ENCODE data around the gene SLC43A1. TPM values are rescaled to one million over a fixed set of nuclear protein-coding genes. Genes with fewer than 3 reads are reported as not detected.

SLC43A1 gene
- total RNA-seq, 1 experiment from 2014 or later = 238 TPM

- no peaks in the 10 kb centered on the region for H3K27me3 ChIP-seq (ENCODE audit: low read length)
- no peak overlapping the region for H3K27ac ChIP-seq (ENCODE audit: low read length)
- H2AFZ ChIP-seq (ENCODE audit: low read length) = no peak overlapping the region
- no peak overlapping the region for H3K4me2 ChIP-seq (ENCODE audit: low read depth, low read length, poor library complexity, severe bottlenecking)
- H3K9me2 ChIP-seq (replicated peaks; ENCODE audit: insufficient read depth, low read length) = no peaks in the 10 kb centered on the region
- peaks cover 40% of the 10 kb centered on the region for H3K36me3 ChIP-seq (ENCODE audit: insufficient read depth, low read length)
- peaks cover 24% of the 10 kb centered on the region for H3K79me2 ChIP-seq (ENCODE audit: low read length)
- no peaks in the 10 kb centered on the region for H3K4me1 ChIP-seq (ENCODE audit: low read length)
- H4K20me1 ChIP-seq (ENCODE audit: insufficient read depth, low read depth, low read length) = peaks cover 24% of the 10 kb centered on the region; the same call in 1 of the 2 replicates
- H3K4me3 ChIP-seq (ENCODE audit: low read length) = no peak overlapping the region
- no peak overlapping the region for H3K9ac ChIP-seq (ENCODE audit: low read length)
- H3K9me3 ChIP-seq (ENCODE audit: low read length) = no peaks in the 10 kb centered on the region
- DNase-seq = no peak
These were observed 15.0 kb downstream of the SLC43A1 start for GRCh38 chr11:57500515-57500914.

GRCh38 chr11:57499983-57500461 is 15.5 kb downstream of the SLC43A1 start:
- no peaks in the 10 kb centered on the region for H3K4me1 ChIP-seq (ENCODE audit: low read length)
- no peak overlapping the region for H3K4me2 ChIP-seq (ENCODE audit: low read depth, low read length, poor library complexity, severe bottlenecking)
- no peaks in the 10 kb centered on the region for H3K9me3 ChIP-seq (ENCODE audit: low read length)
- H4K20me1 ChIP-seq (ENCODE audit: insufficient read depth, low read depth, low read length) = peaks cover 24% of the 10 kb centered on the region; the same call in 1 of the 2 replicates
- DNase-seq = no peak
- peaks cover 19% of the 10 kb centered on the region for H3K79me2 ChIP-seq (ENCODE audit: low read length)
- no peak overlapping the region for H3K27ac ChIP-seq (ENCODE audit: low read length)
- H3K27me3 ChIP-seq (ENCODE audit: low read length) = no peaks in the 10 kb centered on the region
- H3K4me3 ChIP-seq (ENCODE audit: low read length) = no peak overlapping the region
- no peaks in the 10 kb centered on the region for H3K9me2 ChIP-seq (replicated peaks; ENCODE audit: insufficient read depth, low read length)
- no peak overlapping the region for H2AFZ ChIP-seq (ENCODE audit: low read length)
- H3K9ac ChIP-seq (ENCODE audit: low read length) = no peak overlapping the region
- peaks cover 38% of the 10 kb centered on the region for H3K36me3 ChIP-seq (ENCODE audit: insufficient read depth, low read length)

- Histone ChIP-seq H3K79me2 (ENCODE audit: low read length) (peaks cover 14% of the 10 kb centered on the region), H2AFZ (ENCODE audit: low read length) (no peak overlapping the region), H3K4me1 (ENCODE audit: low read length) (no peaks in the 10 kb centered on the region), H4K20me1 (ENCODE audit: insufficient read depth, low read depth, low read length) (peaks cover 22% of the 10 kb centered on the region; the same call in 1 of the 2 replicates), H3K4me2 (ENCODE audit: low read depth, low read length, poor library complexity, severe bottlenecking) (no peak overlapping the region), H3K27ac (ENCODE audit: low read length) (no peak overlapping the region), H3K27me3 (ENCODE audit: low read length) (no peaks in the 10 kb centered on the region), H3K36me3 (ENCODE audit: insufficient read depth, low read length) (peaks cover 33% of the 10 kb centered on the region), H3K9me3 (ENCODE audit: low read length) (no peaks in the 10 kb centered on the region), H3K9me2 (replicated peaks; ENCODE audit: insufficient read depth, low read length) (no peaks in the 10 kb centered on the region), H3K4me3 (ENCODE audit: low read length) (no peak overlapping the region), H3K9ac (ENCODE audit: low read length) (no peak overlapping the region)
- DNase-seq = peak; percentile 74
These were observed 16.0 kb downstream of the SLC43A1 start for GRCh38 chr11:57499413-57499982.

- Histone ChIP-seq H3K9ac (ENCODE audit: low read length) (no peak overlapping the region), H3K79me2 (ENCODE audit: low read length) (peaks cover 9% of the 10 kb centered on the region), H3K4me3 (ENCODE audit: low read length) (no peak overlapping the region), H3K27me3 (ENCODE audit: low read length) (no peaks in the 10 kb centered on the region), H4K20me1 (ENCODE audit: insufficient read depth, low read depth, low read length) (peaks cover 18% of the 10 kb centered on the region; the same call in 1 of the 2 replicates), H3K36me3 (ENCODE audit: insufficient read depth, low read length) (peaks cover 29% of the 10 kb centered on the region; the same call in 1 of the 2 replicates), H3K9me2 (replicated peaks; ENCODE audit: insufficient read depth, low read length) (no peaks in the 10 kb centered on the region), H3K4me1 (ENCODE audit: low read length) (no peaks in the 10 kb centered on the region; the same call in 1 of the 2 replicates), H2AFZ (ENCODE audit: low read length) (no peak overlapping the region), H3K9me3 (ENCODE audit: low read length) (no peaks in the 10 kb centered on the region), H3K4me2 (ENCODE audit: low read depth, low read length, poor library complexity, severe bottlenecking) (no peak overlapping the region), H3K27ac (ENCODE audit: low read length) (no peak overlapping the region)
- no peak for DNase-seq
These were observed 17.0 kb downstream of the SLC43A1 start for GRCh38 chr11:57498540-57498939.

GRCh38 chr11:57497303-57498247 is 17.9 kb downstream of the SLC43A1 start:
- Histone ChIP-seq H3K9me3 (ENCODE audit: low read length) (no peaks in the 10 kb centered on the region), H3K4me2 (ENCODE audit: low read depth, low read length, poor library complexity, severe bottlenecking) (no peak overlapping the region), H4K20me1 (ENCODE audit: insufficient read depth, low read depth, low read length) (peaks cover 18% of the 10 kb centered on the region; the same call in 1 of the 2 replicates), H3K79me2 (ENCODE audit: low read length) (peaks cover 5% of the 10 kb centered on the region), H3K9ac (ENCODE audit: low read length) (no peak overlapping the region), H3K36me3 (ENCODE audit: insufficient read depth, low read length) (peaks cover 29% of the 10 kb centered on the region; the same call in 1 of the 2 replicates), H3K27me3 (ENCODE audit: low read length) (no peaks in the 10 kb centered on the region), H2AFZ (ENCODE audit: low read length) (no peak overlapping the region), H3K4me1 (ENCODE audit: low read length) (no peaks in the 10 kb centered on the region; the same call in 1 of the 2 replicates), H3K9me2 (replicated peaks; ENCODE audit: insufficient read depth, low read length) (no peaks in the 10 kb centered on the region), H3K4me3 (ENCODE audit: low read length) (no peak overlapping the region), H3K27ac (ENCODE audit: low read length) (no peak overlapping the region)
- DNase-seq = no peak

- Histone ChIP-seq H4K20me1 (ENCODE audit: insufficient read depth, low read depth, low read length) (peaks cover 13% of the 10 kb centered on the region; the same call in 1 of the 2 replicates), H3K27ac (ENCODE audit: low read length) (no peak overlapping the region), H3K9ac (ENCODE audit: low read length) (no peak overlapping the region), H3K9me2 (replicated peaks; ENCODE audit: insufficient read depth, low read length) (no peaks in the 10 kb centered on the region), H3K4me2 (ENCODE audit: low read depth, low read length, poor library complexity, severe bottlenecking) (no peak overlapping the region), H3K27me3 (ENCODE audit: low read length) (no peaks in the 10 kb centered on the region), H3K4me3 (ENCODE audit: low read length) (no peak overlapping the region), H3K9me3 (ENCODE audit: low read length) (no peaks in the 10 kb centered on the region), H3K79me2 (ENCODE audit: low read length) (no peaks in the 10 kb centered on the region), H3K36me3 (ENCODE audit: insufficient read depth, low read length) (peaks cover 34% of the 10 kb centered on the region), H3K4me1 (ENCODE audit: low read length) (no peaks in the 10 kb centered on the region; the same call in 1 of the 2 replicates), H2AFZ (ENCODE audit: low read length) (no peak overlapping the region)
- no peak for DNase-seq
These were observed 19.2 kb downstream of the SLC43A1 start for GRCh38 chr11:57496109-57496820.

GRCh38 chr11:57493507-57494503 is 21.7 kb downstream of the SLC43A1 start:
- Histone ChIP-seq H3K36me3 (ENCODE audit: insufficient read depth, low read length) (peaks cover 40% of the 10 kb centered on the region), H3K27me3 (ENCODE audit: low read length) (no peaks in the 10 kb centered on the region), H3K9me3 (ENCODE audit: low read length) (no peaks in the 10 kb centered on the region), H4K20me1 (ENCODE audit: insufficient read depth, low read depth, low read length) (no peaks in the 10 kb centered on the region; the same call in 1 of the 2 replicates), H2AFZ (ENCODE audit: low read length) (no peak overlapping the region), H3K9ac (ENCODE audit: low read length) (peak overlapping the region; percentile 40; the same call in 1 of the 2 replicates), H3K9me2 (replicated peaks; ENCODE audit: insufficient read depth, low read length) (no peaks in the 10 kb centered on the region), H3K27ac (ENCODE audit: low read length) (peak overlapping the region; percentile 84; the same call in 1 of the 2 replicates), H3K4me1 (ENCODE audit: low read length) (no peaks in the 10 kb centered on the region; the same call in 1 of the 2 replicates), H3K4me3 (ENCODE audit: low read length) (no peak overlapping the region), H3K4me2 (ENCODE audit: low read depth, low read length, poor library complexity, severe bottlenecking) (no peak overlapping the region), H3K79me2 (ENCODE audit: low read length) (no peaks in the 10 kb centered on the region)
- peak; percentile 87 for DNase-seq

Measured in Karpas-422 (cell line).